HTR-8/SVneo (cell line): ENCODE measurements around the gene LY6G6F.

Source experiments
- DNase-seq: peaks from one replicate; pipeline ENCODE4 v3.0.0; 2011; ENCODE audit warnings: low spot score, mixed read lengths; ENCODE audit not compliant: insufficient read length
- FAIRE-seq: peaks from 2 replicates; lab custom pipeline; 2011; peaks lifted over from hg19 to GRCh38; lab: Jason Lieb, UNC

LY6G6F gene, protein sequence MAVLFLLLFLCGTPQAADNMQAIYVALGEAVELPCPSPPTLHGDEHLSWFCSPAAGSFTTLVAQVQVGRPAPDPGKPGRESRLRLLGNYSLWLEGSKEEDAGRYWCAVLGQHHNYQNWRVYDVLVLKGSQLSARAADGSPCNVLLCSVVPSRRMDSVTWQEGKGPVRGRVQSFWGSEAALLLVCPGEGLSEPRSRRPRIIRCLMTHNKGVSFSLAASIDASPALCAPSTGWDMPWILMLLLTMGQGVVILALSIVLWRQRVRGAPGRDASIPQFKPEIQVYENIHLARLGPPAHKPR

DNA sequence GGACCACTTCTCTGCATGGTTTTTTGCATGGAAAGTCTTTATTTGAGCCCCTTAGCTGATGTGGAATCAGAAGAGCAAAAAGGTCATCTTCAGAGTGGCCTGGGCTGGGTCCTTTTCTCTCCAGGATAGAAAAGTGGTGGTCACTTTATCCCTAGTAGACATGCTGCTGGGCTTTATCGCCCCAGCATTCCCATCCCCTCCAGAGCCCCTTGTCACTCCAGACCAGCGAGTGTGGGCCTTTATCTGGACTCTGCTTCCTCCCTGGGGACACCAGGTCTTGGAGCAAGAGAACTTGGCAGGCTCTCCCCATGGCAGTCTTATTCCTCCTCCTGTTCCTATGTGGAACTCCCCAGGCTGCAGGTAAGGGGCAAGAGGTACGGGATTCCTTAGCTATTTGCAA lies at the start of gene LY6G6F:
LY6G6F (plus strand) TSS at position 268 of the 400 bp plus-strand sequence; CDS start at position 309, 41 bp downstream.
- FAIRE-seq (no peak), DNase-seq (no peak)

DNA sequence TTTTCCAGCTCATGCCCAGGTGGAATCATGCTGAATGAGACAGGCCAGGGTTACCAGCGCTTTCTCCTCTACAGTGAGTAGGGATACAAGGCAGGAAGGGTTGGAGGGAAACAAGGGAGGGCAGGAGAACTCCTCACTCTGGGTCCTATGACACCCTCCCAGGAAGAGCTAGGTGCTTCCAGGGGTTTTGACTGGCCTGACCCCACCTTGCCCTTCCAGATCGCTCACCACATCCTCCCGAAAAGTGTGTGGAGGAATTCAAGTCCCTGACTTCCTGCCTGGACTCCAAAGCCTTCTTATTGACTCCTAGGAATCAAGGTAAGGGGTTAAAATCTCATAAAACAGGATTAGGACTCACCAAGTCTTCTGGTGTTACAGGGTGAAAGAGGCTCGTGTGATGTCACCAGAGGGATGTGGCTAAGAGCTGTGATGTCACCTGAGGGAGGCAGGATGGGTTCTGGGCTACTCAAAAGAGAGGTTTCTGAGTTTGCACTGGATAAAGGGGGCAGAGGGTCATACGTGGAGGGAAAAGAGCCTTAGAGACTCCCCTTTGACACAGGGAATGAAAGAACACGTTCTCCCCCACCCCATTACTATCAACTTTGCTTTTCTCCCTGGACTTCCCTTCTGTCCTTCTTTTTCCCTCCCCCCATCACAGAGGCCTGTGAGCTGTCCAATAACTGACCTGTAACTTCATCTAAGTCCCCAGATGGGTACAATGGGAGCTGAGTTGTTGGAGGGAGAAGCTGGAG lies 49.1 kb upstream of the LY6G6F start:
- no peak for FAIRE-seq
- no peak for DNase-seq

DNA sequence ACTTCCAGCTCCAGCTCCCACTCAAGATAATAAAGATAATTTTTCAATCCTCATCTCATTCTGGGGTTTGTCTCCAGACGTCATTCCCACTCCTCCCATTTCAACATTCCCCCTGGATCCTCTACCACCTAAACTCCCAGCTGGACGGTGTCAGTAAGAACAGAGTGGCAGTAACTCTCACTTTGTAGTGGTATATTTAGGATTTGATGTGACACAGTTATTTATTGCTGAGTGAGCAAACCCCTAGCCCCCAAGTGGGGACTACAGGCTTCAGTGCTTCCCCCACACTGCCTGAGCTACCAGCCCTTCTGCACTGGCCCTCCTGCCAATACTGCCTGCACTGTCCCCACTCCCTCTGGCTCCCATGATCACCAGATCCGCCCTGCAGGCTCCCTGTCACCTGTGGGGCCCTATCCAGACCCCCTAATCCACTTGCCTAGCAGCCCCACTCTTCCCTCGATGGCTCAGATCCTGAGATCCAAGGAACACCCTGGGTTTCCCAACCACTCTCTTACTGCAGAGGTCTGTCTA lies 48.4 kb upstream of the LY6G6F start:
- DNase-seq (no peak), FAIRE-seq (no peak)

DNA sequence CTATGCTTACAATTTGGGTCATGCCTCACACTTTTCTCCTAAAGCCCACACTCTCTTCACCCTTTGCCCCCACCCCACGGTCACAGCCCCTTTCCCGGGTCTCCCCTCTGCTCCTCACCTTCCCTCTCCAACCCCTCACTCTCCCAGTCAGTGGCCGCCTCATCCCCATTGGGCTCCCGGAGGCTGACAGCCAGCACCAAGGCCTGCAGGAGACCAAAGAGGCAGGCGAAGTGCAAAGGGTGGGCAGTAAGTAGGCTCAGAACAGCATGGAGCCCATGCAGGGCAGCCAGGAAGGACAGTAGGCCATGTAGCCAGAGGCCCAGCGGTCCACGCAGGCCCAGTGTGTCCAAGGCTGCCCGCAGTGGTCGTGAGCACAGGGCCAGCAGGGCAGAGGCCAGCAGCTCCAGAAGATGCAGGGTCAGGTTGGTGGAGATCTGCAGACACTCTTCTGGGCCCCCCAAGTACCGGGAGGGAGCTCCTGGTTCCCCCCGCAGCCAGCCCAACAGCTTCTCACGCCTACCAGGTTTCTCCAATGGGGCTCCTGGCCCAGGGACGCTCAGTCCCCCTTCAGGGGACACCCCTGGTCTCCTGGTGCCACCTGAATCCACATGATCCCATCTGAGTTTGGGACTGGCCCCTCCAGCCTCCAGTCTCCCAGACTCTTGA lies 47.5 kb upstream of the LY6G6F start:
- FAIRE-seq (no peak), DNase-seq (no peak)

DNA sequence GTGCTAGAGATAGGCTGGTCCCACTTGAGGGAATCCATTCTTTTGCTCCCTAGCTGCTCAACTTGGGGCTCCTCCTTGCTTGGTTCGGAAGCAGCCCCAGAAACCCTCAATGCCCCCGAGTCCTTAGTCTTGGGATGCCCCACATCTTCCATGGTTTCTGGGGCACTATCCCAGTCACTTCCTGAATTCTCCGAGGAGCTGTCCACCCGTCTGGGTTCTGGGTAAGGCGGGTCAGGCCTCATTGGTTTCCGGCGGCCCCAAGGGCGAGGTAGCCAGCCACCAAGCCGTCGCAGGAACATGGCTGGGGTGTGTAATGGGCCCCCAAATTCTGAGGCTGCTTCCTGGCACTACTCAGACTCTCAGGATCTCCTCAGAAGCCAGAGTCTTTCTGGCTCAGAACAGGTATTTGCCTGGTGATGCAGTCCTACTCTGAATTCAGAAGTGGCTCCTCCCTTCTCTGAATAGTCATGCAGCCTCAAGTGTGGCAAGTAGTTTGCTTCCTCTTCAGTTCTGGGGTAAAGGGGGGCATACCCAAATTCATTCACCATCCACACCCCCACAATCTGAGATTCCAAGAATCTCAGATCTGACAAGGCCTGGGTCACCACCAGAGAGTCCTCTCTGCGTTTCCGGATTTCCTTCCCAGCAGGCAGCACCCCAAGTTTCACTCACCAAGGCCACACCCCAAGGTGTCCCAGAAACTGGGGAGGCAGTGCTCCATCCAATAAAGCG lies 46.9 kb upstream of the LY6G6F start:
- DNase-seq (no peak), FAIRE-seq (no peak)

DNA sequence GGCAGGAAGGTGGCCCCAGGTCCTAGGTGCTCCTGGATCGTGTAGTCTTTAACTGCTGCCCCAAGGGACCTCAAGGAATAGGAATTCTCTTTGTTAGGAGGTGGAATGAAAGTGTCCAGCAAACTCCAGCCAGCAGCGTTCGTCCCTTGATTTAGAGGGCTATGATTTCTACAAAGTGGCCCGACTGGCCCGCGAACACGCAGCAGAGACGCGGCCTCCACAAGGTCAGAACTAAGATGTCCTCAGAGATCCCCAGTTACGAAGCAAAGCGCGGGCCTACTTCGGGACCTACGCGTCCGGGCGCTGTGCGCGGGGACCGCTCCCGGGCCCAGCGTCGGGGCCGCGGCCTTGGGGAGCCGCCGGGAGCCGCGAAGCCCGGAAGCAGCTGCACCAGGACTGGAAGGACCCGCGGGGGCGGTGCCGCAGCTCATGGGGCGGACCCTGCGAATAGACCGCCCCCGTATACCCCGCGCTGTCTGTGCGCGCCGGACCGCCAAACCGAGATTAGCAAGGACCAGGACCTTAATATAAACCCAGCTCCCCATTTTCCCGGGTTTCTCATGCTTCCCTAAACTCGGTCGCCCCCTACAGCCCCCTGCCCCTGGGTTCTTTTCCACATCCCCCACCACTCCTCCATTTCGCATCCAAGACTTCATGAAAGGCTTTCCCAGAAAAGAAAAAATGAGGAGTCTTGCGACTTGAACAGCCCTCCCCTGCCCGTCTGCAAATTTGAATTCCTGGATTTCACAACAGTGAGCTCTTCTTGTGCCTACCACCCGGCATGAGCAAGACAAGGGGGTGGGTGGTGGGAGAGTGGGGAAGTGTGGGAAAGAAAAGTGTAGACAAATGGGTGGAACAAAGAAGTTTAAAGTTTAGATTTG lies 46.0 kb upstream of the LY6G6F start, which contains the start of gene C6orf47:
C6orf47 (minus strand) TSS at position 398 of the 881 bp plus-strand sequence. CDS start 831 bp downstream, outside the sequence.
- FAIRE-seq (no peak), DNase-seq (peak; percentile 85)

DNA sequence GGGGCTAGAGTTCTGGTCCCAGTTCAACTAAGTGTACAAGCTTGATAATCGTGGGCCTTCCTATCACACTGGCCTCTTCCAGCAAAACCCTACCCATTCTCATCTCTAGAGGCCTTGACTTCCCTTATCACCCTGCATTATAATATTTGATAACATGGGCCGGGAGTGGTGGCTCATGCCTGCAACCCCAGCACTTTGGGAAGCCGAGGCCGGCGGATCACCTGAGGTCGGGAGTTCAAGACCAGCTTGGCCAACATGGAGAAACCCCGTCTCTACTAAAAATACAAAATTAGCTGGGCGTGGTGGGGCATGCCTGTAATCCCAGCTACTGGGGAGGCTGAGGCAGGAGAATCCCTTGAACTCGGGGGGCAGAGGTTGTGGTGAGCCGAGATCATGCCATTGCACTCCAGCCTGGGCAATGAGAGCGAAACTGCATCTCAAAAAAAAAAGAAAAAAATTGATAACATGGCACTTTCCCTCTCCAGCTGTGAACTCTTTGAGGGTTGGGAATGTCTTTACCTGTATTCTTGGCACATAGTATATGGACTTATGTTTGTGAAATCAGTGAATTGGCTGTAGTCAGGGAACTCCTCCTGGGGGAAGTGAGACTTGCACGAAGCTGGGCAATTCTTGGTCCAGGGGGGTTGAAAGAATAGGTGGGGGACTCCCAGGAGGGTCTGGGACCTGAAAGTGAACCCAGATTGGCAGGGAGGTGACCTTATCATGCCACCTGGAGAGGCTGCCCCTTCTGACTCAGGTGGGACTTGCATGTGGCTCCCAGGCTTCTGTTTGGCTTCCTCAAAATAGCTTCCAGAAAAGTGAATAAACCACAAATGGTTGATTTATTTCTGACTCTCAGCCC lies 45.2 kb upstream of the LY6G6F start:
- FAIRE-seq (no peak), DNase-seq (no peak)

DNA sequence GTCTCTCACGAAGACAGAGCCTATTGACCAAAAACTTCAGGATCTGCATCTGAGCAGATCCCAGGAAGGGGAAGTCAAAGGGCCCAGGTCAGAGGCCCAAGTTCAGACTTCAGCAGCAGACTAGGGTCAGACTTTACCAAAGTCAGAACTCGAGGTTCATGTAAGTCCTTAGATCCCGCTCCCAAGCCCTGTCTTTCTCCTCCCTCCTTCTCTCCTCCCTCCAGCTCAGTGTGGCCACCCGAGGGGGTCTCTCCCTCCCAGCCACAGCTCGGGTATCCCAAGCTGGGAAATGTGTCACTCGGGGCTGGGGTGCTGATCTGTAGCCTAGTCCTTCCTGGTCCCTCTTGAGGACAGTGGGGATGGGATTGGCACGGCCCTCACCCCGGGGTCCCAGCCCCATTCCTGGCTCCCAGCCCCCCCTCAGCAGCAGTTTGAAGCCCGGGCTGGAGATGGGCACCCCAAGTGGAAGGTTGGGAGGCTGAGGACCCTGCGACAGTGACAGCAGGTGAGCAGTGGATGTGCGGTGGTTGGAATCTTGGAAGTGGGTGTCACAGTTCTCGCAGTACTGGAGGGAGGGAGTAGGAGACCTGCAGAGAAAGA lies 44.4 kb upstream of the LY6G6F start:
- no peak for DNase-seq
- no peak for FAIRE-seq

DNA sequence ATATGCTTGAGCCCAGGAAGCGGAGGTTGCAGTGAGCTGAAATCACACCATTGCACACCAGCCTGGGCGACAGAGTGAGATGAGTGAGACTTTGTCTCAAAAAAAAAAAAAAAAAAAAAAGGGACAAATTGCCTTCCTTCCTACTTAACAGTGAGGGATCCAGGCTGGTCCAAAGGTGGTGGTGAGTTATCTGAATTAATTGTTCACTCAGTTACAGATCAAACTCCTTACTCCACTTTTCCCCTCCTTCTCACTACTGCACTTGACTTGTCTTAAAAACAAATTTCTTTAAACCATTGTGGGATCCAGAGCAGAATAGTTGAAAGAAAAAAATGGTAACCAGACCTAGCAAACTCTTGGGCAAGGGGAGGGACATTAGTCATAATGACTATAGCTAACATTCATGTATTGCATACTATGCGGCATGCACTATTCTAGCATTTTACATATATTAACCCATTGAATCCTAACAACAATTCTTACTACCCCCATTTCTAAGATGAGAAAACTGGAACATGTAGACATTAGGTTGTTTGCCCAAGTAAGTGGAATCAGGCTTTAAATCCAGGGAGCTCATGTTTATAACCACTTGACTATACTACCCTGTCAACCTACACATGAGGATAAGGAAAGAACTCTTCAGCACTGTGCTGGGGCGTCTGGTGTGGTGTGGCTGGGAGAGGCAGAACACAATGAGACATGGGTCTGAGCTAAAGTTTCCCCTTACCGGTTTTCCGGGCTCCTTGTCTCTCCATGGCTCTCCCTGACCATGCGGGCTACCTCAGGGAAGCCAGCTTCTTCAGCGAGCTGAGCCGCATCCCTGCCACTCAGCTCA lies 43.3 kb upstream of the LY6G6F start:
- no peak for DNase-seq
- FAIRE-seq: no peak

DNA sequence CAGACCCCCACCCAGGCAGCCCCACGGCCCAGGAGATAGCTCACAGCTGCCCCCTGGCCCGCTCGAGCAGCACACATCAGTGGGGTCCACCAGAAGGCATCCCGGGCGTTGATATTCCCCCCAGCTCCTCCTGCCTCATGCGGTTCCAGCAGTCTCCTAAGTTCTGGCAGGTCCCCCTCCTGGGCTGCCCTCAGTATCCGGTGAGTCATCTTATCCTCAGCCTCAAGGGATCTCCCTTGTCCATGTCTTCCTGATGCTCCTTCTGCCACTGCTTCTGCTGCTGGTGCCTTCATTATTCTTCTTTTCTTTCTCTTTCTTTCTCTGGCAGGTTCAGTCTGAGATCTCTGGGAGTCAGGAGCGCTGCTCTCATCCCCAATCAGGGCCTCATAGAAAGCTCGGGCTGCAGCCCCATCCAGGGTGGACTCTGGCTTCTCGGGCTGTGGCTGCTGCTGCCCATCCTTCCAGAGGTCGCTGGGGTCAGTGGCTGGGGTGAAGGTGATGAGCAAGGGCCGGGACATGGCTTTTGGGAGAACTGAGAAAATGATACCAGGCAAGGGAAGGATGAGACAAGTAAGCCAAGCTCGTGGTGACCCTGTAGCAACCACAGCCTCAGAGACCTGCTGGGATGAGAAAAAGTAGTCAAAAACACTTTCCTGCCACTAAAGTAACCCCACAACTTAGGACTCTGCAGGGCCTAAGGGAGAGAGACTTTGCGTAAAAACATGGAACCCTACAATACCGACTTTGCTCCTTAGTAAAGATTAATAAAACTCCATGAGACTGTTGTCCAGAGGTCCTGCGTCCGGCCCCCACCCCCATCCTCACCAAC lies 42.5 kb upstream of the LY6G6F start:
- FAIRE-seq: no peak
- DNase-seq: peak; percentile 70

DNA sequence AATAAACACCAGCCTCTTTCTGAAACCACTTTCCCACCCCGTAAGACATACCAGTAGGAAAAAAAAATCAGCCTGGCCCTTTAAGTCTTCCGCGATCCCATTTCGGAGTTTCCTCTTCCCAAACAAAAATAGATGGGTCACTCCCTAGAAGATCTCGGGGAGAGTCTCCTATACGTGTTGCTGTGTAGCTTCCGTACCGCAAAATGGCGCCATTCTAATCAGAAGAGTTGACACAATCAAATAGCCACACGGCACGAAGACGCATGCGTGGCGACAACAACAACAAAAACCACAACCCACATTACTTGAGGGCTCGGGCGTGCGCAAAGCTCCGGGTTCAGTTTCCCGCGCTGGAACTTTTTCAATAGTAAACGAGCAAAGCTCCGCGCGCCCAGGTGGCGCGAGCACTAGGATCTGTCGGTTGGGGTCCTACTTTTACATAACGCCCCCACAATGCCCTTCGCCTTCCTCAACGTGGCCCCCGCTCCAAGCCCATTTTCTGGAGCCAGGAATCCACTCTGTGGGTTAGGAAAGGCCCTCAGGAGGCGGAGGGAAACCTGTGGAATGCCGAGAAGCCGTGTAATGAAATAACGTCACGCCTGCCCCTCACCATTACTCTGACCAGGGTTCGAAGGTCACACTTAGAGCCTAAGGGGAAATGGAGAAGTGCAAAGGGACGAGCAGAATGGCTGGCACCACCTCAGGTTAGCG lies 41.7 kb upstream of the LY6G6F start, which contains the start of gene GPANK1:
GPANK1 (minus strand) TSS at position 208 of the 711 bp plus-strand sequence. CDS start 519 bp downstream, outside the sequence.
- DNase-seq: peak; percentile 84
- no peak for FAIRE-seq

DNA sequence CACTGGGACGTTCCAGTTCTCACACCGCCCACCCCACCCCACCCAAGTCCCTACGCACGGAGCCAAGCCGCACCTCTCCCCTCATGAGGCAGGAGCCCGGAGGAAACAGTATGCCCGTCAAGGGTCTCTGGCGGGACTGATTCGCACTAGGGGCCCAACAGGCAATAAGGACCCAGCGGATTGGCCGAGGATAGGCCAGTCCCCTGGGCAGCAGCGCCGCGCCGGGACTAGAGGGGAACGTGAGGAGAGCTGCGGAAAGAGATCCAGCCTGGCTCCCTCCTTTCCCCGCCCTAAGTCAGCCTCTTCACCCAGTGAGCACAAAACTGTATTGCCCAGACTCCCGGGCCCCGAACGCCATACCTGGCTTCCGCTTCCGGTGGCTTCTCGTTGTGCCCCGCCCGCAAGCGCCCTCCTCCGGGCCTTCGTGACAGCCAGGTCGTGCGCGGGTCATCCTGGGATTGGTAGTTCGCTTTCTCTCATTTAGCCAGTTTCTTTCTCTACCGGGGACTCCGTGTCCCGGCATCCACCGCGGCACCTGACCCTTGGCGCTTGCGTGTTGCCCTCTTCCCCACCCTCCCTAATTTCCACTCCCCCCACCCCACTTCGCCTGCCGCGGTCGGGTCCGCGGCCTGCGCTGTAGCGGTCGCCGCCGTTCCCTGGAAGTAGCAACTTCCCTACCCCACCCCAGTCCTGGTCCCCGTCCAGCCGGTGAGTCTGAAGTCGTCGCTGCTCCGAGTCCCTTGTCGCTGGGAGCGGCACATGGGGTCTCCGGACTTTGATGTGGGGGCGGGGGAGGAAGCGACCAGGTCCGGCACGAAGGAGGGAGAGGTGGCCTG lies 40.9 kb upstream of the LY6G6F start, which contains the start of gene CSNK2B:
CSNK2B (plus strand) TSS at position 580 of the 836 bp plus-strand sequence. CDS start 752 bp downstream, outside the sequence.
- peak; percentile 60 for FAIRE-seq
- DNase-seq: peak; percentile 95

DNA sequence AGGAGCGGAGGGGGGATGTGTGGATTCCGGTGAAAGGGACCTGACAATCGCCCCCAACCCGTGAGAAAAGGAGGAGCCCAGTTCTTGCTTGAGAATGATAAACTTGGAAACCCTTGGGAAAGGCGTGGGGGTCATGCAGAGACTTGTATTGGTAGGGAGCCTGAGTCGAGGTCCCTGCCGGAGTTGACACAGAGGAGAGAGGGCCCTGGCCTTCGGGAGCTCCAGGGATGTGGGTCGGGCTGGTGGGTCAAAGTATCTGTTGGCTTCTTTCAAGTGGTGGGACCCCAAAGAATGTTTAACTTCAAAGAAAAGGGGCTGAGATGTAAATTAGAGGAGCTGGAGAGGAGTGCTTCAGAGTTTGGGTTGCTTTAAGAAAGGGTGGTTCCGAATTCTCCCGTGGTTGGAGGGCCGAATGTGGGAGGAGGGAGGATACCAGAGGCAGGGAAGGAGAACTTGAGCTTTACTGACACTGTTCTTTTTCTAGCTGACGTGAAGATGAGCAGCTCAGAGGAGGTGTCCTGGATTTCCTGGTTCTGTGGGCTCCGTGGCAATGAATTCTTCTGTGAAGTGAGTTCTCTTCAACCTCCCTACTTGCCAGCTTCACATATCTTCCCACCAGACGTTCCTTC lies 40.2 kb upstream of the LY6G6F start:
- FAIRE-seq (no peak), DNase-seq (no peak)

DNA sequence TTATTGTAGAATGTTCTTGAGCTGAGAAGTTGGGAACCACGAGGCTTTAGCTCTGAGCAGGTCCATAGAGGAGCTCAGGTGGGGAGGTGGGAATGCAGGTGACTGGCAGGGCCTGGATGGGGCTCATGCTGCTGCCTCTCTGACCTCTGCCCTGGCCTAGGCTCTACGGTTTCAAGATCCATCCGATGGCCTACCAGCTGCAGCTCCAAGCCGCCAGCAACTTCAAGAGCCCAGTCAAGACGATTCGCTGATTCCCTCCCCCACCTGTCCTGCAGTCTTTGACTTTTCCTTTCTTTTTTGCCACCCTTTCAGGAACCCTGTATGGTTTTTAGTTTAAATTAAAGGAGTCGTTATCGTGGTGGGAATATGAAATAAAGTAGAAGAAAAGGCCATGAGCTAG lies 37.0 kb upstream of the LY6G6F start, which contains the start of gene LY6G5B:
LY6G5B (plus strand) TSS at position 301 of the 400 bp plus-strand sequence. CDS start 975 bp downstream, outside the sequence.
- DNase-seq (no peak), FAIRE-seq (no peak)
